Measurements from ENCODE around the gene C9.

GRCh38 chr5:39396843-39397242, 32.5 kb upstream of the C9 start:
- TF ChIP-seq CTCF (IDR thresholded peaks at IDR 0.05) (no peak), POLR2A (IDR thresholded peaks at IDR 0.05) (no peak)
